CD8-positive, alpha-beta memory T cell (primary cell): ENCODE measurements around the gene SAE1. TPM values are rescaled to one million over a fixed set of nuclear protein-coding genes. Genes with fewer than 3 reads are reported as not detected.
A peak's percentile ranks its signal among the peaks of the same experiment; 100 is the strongest.

Experiments used
- CTCF ChIA-PET: fragments of 350-600 bp; sonication (Branson Sonifier 250); formaldehyde crosslinking; loops from one replicate; lab custom pipeline; 2021; ENCODE audit warnings: antibody characterized with exemption; lab: Charles Lee
- POLR2A ChIA-PET: fragments of 350-600 bp; sonication (Branson Sonifier 250); formaldehyde crosslinking; loops from one replicate; lab custom pipeline; 2021; ENCODE audit warnings: antibody characterized with exemption; lab: Charles Lee
- DNase-seq, 5 donors: peaks; one replicate each; pipeline versions ENCODE4 v3.0.0 to v3.0.0-alpha.2; 2020 to 2022; ENCODE audit warnings: mixed read lengths in 1 of 5
- H3K27ac ChIP-seq: one replicate; pipeline ENCODE4 v1.7.0; 2013; ENCODE audit warnings: low read depth, mild to moderate bottlenecking, low read length, moderate library complexity
- H3K27me3 ChIP-seq: 2 replicates; pipeline ENCODE4 v1.7.0; 2013; ENCODE audit warnings: low read length, mild to moderate bottlenecking; ENCODE audit not compliant: insufficient read depth, poor library complexity, severe bottlenecking
- H3K36me3 ChIP-seq: 2 replicates; pipeline ENCODE4 v1.7.0; 2013; ENCODE audit warnings: mild to moderate bottlenecking, low read length, moderate library complexity; ENCODE audit not compliant: insufficient read depth
- H3K4me1 ChIP-seq: 2 replicates; pipeline ENCODE4 v1.7.0; 2013; ENCODE audit warnings: mild to moderate bottlenecking, low read length, moderate library complexity; ENCODE audit not compliant: insufficient read depth
- H3K4me3 ChIP-seq: 2 replicates; pipeline ENCODE4 v1.7.0; 2013; ENCODE audit warnings: mild to moderate bottlenecking, low read length
- H3K9me3 ChIP-seq: 2 replicates; pipeline ENCODE4 v1.7.0; 2013; ENCODE audit warnings: mild to moderate bottlenecking, low read length
- H3K27ac Mint-ChIP-seq, 8 donors: one replicate each; pipeline ENCODE4 v1.8.0; 2020 to 2021; ENCODE audit warnings: mixed read lengths in 8 of 8, mild to moderate bottlenecking in 6 of 8, inconsistent platforms in 3 of 8, moderate library complexity in 3 of 8
- H3K27me3 Mint-ChIP-seq, 2 donors: one replicate each; pipeline ENCODE4 v1.8.0; 2020 to 2021; ENCODE audit warnings: mixed read lengths in 2 of 2, mild to moderate bottlenecking in 1 of 2, moderate library complexity in 1 of 2
- H3K36me3 Mint-ChIP-seq, 3 donors: one replicate each; pipeline ENCODE4 v1.8.0; 2020 to 2021; ENCODE audit warnings: mixed read lengths in 3 of 3, inconsistent platforms in 1 of 3, mild to moderate bottlenecking in 1 of 3
- H3K4me1 Mint-ChIP-seq, 3 donors: one replicate each; pipeline ENCODE4 v1.8.0; 2020 to 2021; ENCODE audit warnings: mixed read lengths in 3 of 3, inconsistent platforms in 1 of 3, mild to moderate bottlenecking in 1 of 3
- H3K4me3 Mint-ChIP-seq, 7 donors: one replicate each; pipeline ENCODE4 v1.8.0; 2020 to 2021; ENCODE audit warnings: mixed read lengths in 7 of 7, mild to moderate bottlenecking in 6 of 7, moderate library complexity in 4 of 7, inconsistent platforms in 2 of 7
- H3K9me3 Mint-ChIP-seq, 5 donors: one replicate each; pipeline ENCODE4 v1.8.0; 2020 to 2022; ENCODE audit warnings: mixed read lengths in 5 of 5, mild to moderate bottlenecking in 3 of 5, moderate library complexity in 2 of 5, inconsistent platforms in 1 of 5
- polyA plus RNA-seq: library from polyadenylated mRNA; unstranded; fragments of 300-500 nt; fragmentation: Illumina TruSeq; gene quantifications from one replicate; pipeline ENCODE4 v1.2.3, GENCODE V29; 2021
- total RNA-seq, 2 experiments: library from RNA; stranded (reverse); gene quantifications; one replicate each; pipeline ENCODE4 v1.2.3, GENCODE V29; 2021

SAE1 gene
- total and polyA plus RNA-seq, 3 experiments from 2014 or later: 107 to 172 (median 167) TPM

DNA sequence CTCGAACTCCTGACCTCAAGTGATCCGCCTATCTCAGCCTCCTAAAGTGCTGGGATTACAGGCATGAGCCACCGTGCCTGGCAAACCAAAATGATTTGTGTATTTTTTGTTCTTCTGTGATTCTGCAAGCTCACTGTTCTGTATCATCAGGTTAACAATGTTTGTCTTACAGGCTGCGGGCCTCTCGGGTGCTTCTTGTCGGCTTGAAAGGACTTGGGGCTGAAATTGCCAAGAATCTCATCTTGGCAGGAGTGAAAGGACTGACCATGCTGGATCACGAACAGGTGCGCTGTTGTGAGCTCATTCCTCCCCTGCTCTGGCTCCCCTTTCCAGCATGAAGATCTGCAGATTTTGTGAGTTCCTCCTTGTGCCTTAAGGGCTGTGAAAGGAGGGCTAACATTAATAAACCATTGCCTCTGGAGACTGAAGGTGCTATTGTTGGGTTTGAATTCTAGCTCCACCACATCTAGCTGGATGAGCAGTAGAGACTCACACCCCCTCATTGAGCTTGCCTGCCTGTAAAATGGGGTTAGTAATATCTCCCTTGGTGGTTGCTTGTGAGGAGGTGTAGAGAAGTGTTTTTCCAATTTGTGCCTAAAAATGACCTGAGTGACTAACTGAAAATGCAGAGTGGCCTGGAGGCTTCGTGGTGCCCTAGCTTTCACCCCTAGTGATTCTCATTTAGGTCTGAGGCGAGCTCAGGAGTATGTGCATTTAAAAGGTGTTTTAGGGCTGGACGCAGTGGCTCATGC is 12.9 kb downstream of the SAE1 start:
- Mint-ChIP-seq H3K27me3 (no peaks in the 10 kb centered on the region), H3K9me3 (no peaks in the 10 kb centered on the region), H3K4me1 (peaks cover 33 to 56% (median 51%) of the 10 kb centered on the region in 3 donors), H3K27ac (peak overlapping the region in 4 of 8 donors; percentile 27 to 85 (median 30)), H3K36me3 (peaks cover 4 to 54% (median 21%) of the 10 kb centered on the region in 3 donors), H3K4me3 (no peak overlapping the region)
- DNase-seq: no peak
- no peaks in the 10 kb centered on the region for H3K9me3 ChIP-seq
- no peaks in the 10 kb centered on the region for H3K27me3 ChIP-seq
- no peak overlapping the region for H3K27ac ChIP-seq
- ChIA-PET POLR2A (interaction anchor here (0.9 kb wide), 1 partner anchor 95 kb away, joined by 3 read pairs; the partner anchor contains the start of gene TMEM160), CTCF (interaction anchor here (1.1 to 20.5 kb wide), 3 partner anchors 12 to 104 kb away, joined by 3 to 342 read pairs (median 6); partner anchors contain the start of gene SAE1)
- H3K4me1 ChIP-seq: peaks cover 36% of the 10 kb centered on the region
- H3K4me3 ChIP-seq: no peak overlapping the region
- peaks cover 10% of the 10 kb centered on the region for H3K36me3 ChIP-seq

DNA sequence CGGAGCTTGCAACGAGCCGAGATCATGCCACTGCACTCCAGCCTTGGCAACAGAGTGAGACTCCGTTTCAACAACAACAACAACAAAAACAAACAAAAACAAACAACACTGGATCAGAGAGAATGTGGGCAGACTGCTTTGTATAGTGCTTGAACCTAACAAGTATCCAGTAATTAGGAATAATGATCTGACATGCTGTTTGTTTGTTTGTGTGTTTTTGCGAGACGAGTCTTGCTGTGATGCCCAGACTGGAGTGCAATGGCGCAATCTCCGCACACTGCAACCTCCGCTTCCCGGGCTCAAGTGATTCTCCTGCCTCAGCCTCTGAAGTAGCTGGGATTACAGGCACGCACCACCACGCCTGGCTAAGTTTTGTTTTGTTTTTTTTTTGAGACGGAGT is 14.0 kb downstream of the SAE1 start:
- ChIA-PET CTCF (interaction anchor here (1.2 to 20.5 kb wide), 5 partner anchors 15 to 103 kb away, joined by 3 to 342 read pairs (median 5); no protein-coding TSS in a partner anchor), POLR2A (interaction anchor here (1.2 to 1.3 kb wide), 2 partner anchors 13 to 27 kb away, joined by 3 to 6 read pairs; no protein-coding TSS in a partner anchor)
- no peak overlapping the region for H3K4me3 ChIP-seq
- H3K27me3 ChIP-seq: no peaks in the 10 kb centered on the region
- Mint-ChIP-seq H3K9me3 (no peaks in the 10 kb centered on the region), H3K27me3 (no peaks in the 10 kb centered on the region), H3K4me1 (peaks cover 30 to 50% (median 46%) of the 10 kb centered on the region in 3 donors), H3K4me3 (no peak overlapping the region), H3K27ac (peak overlapping the region in 1 of 8 donors; percentile 36), H3K36me3 (peaks cover 4 to 50% (median 19%) of the 10 kb centered on the region in 3 donors)
- DNase-seq: no peak
- H3K27ac ChIP-seq: no peak overlapping the region
- no peaks in the 10 kb centered on the region for H3K9me3 ChIP-seq
- H3K4me1 ChIP-seq: peaks cover 44% of the 10 kb centered on the region
- peaks cover 10% of the 10 kb centered on the region for H3K36me3 ChIP-seq

- ChIA-PET POLR2A (interaction anchor here (0.7 to 1.5 kb wide), 6 partner anchors 11 to 98 kb away, joined by 3 to 6 read pairs (median 3); no protein-coding TSS in a partner anchor), CTCF (interaction anchor here (1.1 to 20.5 kb wide), 9 partner anchors 11 to 101 kb away, joined by 3 to 342 read pairs (median 5); no protein-coding TSS in a partner anchor)
- no peak overlapping the region for H3K27ac ChIP-seq
- H3K4me3 ChIP-seq: peak overlapping the region; percentile 22
- Mint-ChIP-seq H3K4me1 (peaks cover 32 to 61% (median 56%) of the 10 kb centered on the region in 3 donors), H3K9me3 (no peaks in the 10 kb centered on the region), H3K27ac (peak overlapping the region; percentile 49 to 94 (median 76)), H3K36me3 (peaks cover 9 to 59% (median 19%) of the 10 kb centered on the region in 3 donors), H3K4me3 (peak overlapping the region; percentile 12 to 74 (median 48)), H3K27me3 (no peaks in the 10 kb centered on the region)
- H3K27me3 ChIP-seq: no peaks in the 10 kb centered on the region
- peaks cover 17% of the 10 kb centered on the region for H3K36me3 ChIP-seq
- DNase-seq: peak in 2 of 5 donors; percentile 50 to 77
- peaks cover 45% of the 10 kb centered on the region for H3K4me1 ChIP-seq
- no peaks in the 10 kb centered on the region for H3K9me3 ChIP-seq
These were observed 15.2 kb downstream of the SAE1 start for GRCh38 chr19:47145639-47146486.

- no peaks in the 10 kb centered on the region for H3K27me3 Mint-ChIP-seq
- H3K36me3 ChIP-seq: peaks cover 25% of the 10 kb centered on the region
- no peaks in the 10 kb centered on the region for H3K9me3 Mint-ChIP-seq
- H3K4me1 ChIP-seq: peaks cover 45% of the 10 kb centered on the region
- no peaks in the 10 kb centered on the region for H3K9me3 ChIP-seq
- no peaks in the 10 kb centered on the region for H3K27me3 ChIP-seq
- H3K27ac Mint-ChIP-seq: peak overlapping the region in 7 of 8 donors; percentile 59 to 91 (median 85)
- CTCF ChIA-PET: interaction anchor here (2.5 to 20.5 kb wide), 4 partner anchors 14 to 100 kb away, joined by 9 to 342 read pairs (median 25); no protein-coding TSS in a partner anchor
- no peak overlapping the region for H3K4me3 ChIP-seq
- no peak overlapping the region for H3K27ac ChIP-seq
- no peak for DNase-seq
- H3K4me1 Mint-ChIP-seq: peaks cover 28 to 59% (median 51%) of the 10 kb centered on the region in 3 donors
- POLR2A ChIA-PET: interaction anchor here (0.7 to 1.1 kb wide), 2 partner anchors 27 to 97 kb away, joined by 3 to 5 read pairs; no protein-coding TSS in a partner anchor
- H3K4me3 Mint-ChIP-seq: peak overlapping the region in 2 of 7 donors; percentile 8 to 76
- peaks cover 16 to 63% (median 21%) of the 10 kb centered on the region in 3 donors for H3K36me3 Mint-ChIP-seq
These were observed 16.3 kb downstream of the SAE1 start for GRCh38 chr19:47146920-47147319.

DNA sequence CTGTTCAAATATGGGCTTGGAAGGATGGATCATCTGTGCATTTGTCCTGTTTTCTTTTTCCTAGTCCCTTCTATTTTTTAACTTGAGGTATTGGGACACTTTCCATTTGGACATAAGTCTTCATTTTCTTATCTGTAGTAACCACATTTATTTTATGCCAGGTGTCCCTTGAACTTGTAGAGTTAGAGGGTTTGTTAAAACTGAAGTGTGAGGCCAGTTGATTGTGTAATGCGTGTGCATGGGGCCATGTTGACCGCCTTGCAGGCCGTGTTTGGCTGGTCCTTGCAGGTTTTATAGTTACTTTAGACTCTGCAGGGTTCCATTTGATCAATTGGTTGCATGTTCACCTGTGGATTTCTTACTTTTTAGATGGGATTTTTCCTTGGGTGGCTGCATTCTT is 21.0 kb downstream of the SAE1 start:
- H3K27ac Mint-ChIP-seq: no peak overlapping the region
- H3K27me3 Mint-ChIP-seq: no peaks in the 10 kb centered on the region
- POLR2A ChIA-PET: no interaction called here
- no peak overlapping the region for H3K4me3 ChIP-seq
- H3K36me3 ChIP-seq: peaks cover 33% of the 10 kb centered on the region
- no peaks in the 10 kb centered on the region for H3K9me3 Mint-ChIP-seq
- H3K9me3 ChIP-seq: no peaks in the 10 kb centered on the region
- DNase-seq: no peak
- peaks cover 24 to 55% (median 49%) of the 10 kb centered on the region in 3 donors for H3K4me1 Mint-ChIP-seq
- H3K4me3 Mint-ChIP-seq: no peak overlapping the region
- peaks cover 39% of the 10 kb centered on the region for H3K4me1 ChIP-seq
- H3K27ac ChIP-seq: no peak overlapping the region
- peaks cover 23 to 58% (median 23%) of the 10 kb centered on the region in 3 donors for H3K36me3 Mint-ChIP-seq
- no peaks in the 10 kb centered on the region for H3K27me3 ChIP-seq
- CTCF ChIA-PET: interaction anchor here (4.0 to 20.5 kb wide), 2 partner anchors 20 to 96 kb away, joined by 20 to 342 read pairs; partner anchors contain the start of gene SAE1

- POLR2A ChIA-PET: no interaction called here
- Mint-ChIP-seq H3K4me3 (no peak overlapping the region), H3K27ac (no peak overlapping the region), H3K9me3 (no peaks in the 10 kb centered on the region), H3K27me3 (no peaks in the 10 kb centered on the region), H3K36me3 (peaks cover 21 to 59% (median 22%) of the 10 kb centered on the region in 3 donors), H3K4me1 (peaks cover 26 to 55% (median 49%) of the 10 kb centered on the region in 3 donors)
- CTCF ChIA-PET: interaction anchor here (1.3 to 20.5 kb wide), 2 partner anchors 25 to 95 kb away, joined by 3 to 342 read pairs; no protein-coding TSS in a partner anchor
- Histone ChIP-seq H3K36me3 (peaks cover 33% of the 10 kb centered on the region), H3K4me3 (no peak overlapping the region), H3K27ac (no peak overlapping the region), H3K4me1 (peaks cover 39% of the 10 kb centered on the region), H3K27me3 (no peaks in the 10 kb centered on the region), H3K9me3 (no peaks in the 10 kb centered on the region)
- DNase-seq: no peak
These were observed 21.6 kb downstream of the SAE1 start for GRCh38 chr19:47152205-47152604.

- no peak overlapping the region for H3K4me3 Mint-ChIP-seq
- H3K27me3 Mint-ChIP-seq: no peaks in the 10 kb centered on the region
- peaks cover 21 to 59% (median 22%) of the 10 kb centered on the region in 3 donors for H3K36me3 Mint-ChIP-seq
- peaks cover 30 to 59% (median 53%) of the 10 kb centered on the region in 3 donors for H3K4me1 Mint-ChIP-seq
- H3K4me1 ChIP-seq: peaks cover 41% of the 10 kb centered on the region
- ChIA-PET CTCF (interaction anchor here (1.3 to 20.5 kb wide), 2 partner anchors 25 to 95 kb away, joined by 3 to 342 read pairs; no protein-coding TSS in a partner anchor), POLR2A (no interaction called here)
- H3K9me3 ChIP-seq: no peaks in the 10 kb centered on the region
- no peaks in the 10 kb centered on the region for H3K27me3 ChIP-seq
- H3K4me3 ChIP-seq: no peak overlapping the region
- H3K36me3 ChIP-seq: peaks cover 33% of the 10 kb centered on the region
- no peak for DNase-seq
- H3K9me3 Mint-ChIP-seq: no peaks in the 10 kb centered on the region
- no peak overlapping the region for H3K27ac ChIP-seq
- H3K27ac Mint-ChIP-seq: peak overlapping the region in 2 of 8 donors; percentile 58 to 69
These were observed 22.0 kb downstream of the SAE1 start for GRCh38 chr19:47152632-47153031.
